GM12873 (cell line): Measurements from ENCODE around the gene RCAN1.

ENCODE experiments used
- CTCF ChIP-seq: IDR thresholded peaks from 2 replicates; pipeline ENCODE4 v1.5.1; 2012; ENCODE audit warnings: low read depth, mild to moderate bottlenecking, moderate library complexity, low read length, control low read depth; ENCODE audit not compliant: insufficient read depth; ENCODE audit errors: missing control alignments

RCAN1 gene

GRCh38 chr21:34520764-34521508, 94.0 kb downstream of the RCAN1 start:
- no peak for TF ChIP-seq CTCF

- TF ChIP-seq CTCF = no peak
These were observed 94.6 kb downstream of the RCAN1 start for GRCh38 chr21:34520281-34520680.

- TF ChIP-seq CTCF = no peak
These were observed 95.2 kb downstream of the RCAN1 start for GRCh38 chr21:34519694-34520093.

- TF ChIP-seq CTCF = no peak
These were observed 95.9 kb downstream of the RCAN1 start for GRCh38 chr21:34519016-34519415.

- no peak for TF ChIP-seq CTCF
These were observed 96.6 kb downstream of the RCAN1 start for GRCh38 chr21:34518301-34518700.

- peak; percentile 59 for TF ChIP-seq CTCF
These were observed 97.2 kb downstream of the RCAN1 start for GRCh38 chr21:34517491-34518245.

GRCh38 chr21:34517039-34517438, 97.9 kb downstream of the RCAN1 start:
- TF ChIP-seq CTCF = no peak
